ENCODE data around the gene KCNQ5. TPM values are rescaled to one million over a fixed set of nuclear protein-coding genes. Genes with fewer than 3 reads are reported as not detected.

The KCNQ5 gene
- total RNA-seq, 1 experiment from 2014 or later = not detected

- DNase-seq (ENCODE audit: low read depth, low spot score) = no peak
These were observed 243.6 kb downstream of the KCNQ5 start for GRCh38 chr6:72865467-72865866.

More at GRCh38 chr6:72865467-72865866, 243.6 kb downstream of the KCNQ5 start:
- ATAC-seq = no peak
- no peak overlapping the region for H2AFZ ChIP-seq (ENCODE audit: low read depth, low read length, poor library complexity, severe bottlenecking)
- no peak overlapping the region for H3K4me2 ChIP-seq (ENCODE audit: low read length)
- ChIA-PET POLR2A (no interaction called here), RAD21 (ENCODE audit: low non-redundant PET in 1 of 2, low total read pairs in 2 of 2, uncharacterized antibody in 2 of 2, unreplicated experiment in 2 of 2) (no interaction called here), CTCF (no interaction called here)
- no TSS peak for BruUV-seq (replicated peaks)
- no peaks in the 10 kb centered on the region for H4K20me1 ChIP-seq (ENCODE audit: insufficient read depth)
- intact Hi-C loops (cut with micrococcal nuclease) = no loop called here
- H3K36me3 ChIP-seq (ENCODE audit: control insufficient read depth in 1 of 2, insufficient read depth in 2 of 2, low read length in 2 of 2) = no peaks in the 10 kb centered on the region
- H3K9me3 ChIP-seq (ENCODE audit: control insufficient read depth in 1 of 2, insufficient read depth in 1 of 2, low read depth in 1 of 2, low read length in 2 of 2) = no peaks in the 10 kb centered on the region
- no peak overlapping the region for H3K9ac ChIP-seq (ENCODE audit: low read length)
- H3K9me2 ChIP-seq (ENCODE audit: insufficient read depth) = no peaks in the 10 kb centered on the region
- H3K79me2 ChIP-seq (ENCODE audit: insufficient read depth, low read length) = no peaks in the 10 kb centered on the region
- H3K27me3 ChIP-seq (ENCODE audit: insufficient read depth, low read length) = peaks cover 29% of the 10 kb centered on the region
- no peaks in the 10 kb centered on the region for H3K4me1 ChIP-seq (ENCODE audit: control insufficient read depth in 1 of 2, insufficient read depth in 2 of 2, low read length in 2 of 2)
- no peak overlapping the region for H3K4me3 ChIP-seq (replicated peaks in 1 of 2; ENCODE audit: low read depth in 1 of 2, low read length in 2 of 2)
- H3K27ac ChIP-seq (ENCODE audit: low read depth, low read length) = no peak overlapping the region
- no peak for TF ChIP-seq EZH2 (IDR thresholded peaks at IDR 0.05)
- TF ChIP-seq RAD21 (IDR thresholded peaks at IDR 0.05; ENCODE audit: low read depth) = no peak
- TF ChIP-seq CTCF (IDR thresholded peaks at IDR 0.05 in 2 of 3, conservative IDR thresholded peaks at IDR 0.05 in 1 of 3; ENCODE audit: borderline replicate concordance in 1 of 3, insufficient read depth in 1 of 3, low read depth in 2 of 3, low read length in 2 of 3) = no peak
- TF ChIP-seq SP1 (IDR thresholded peaks at IDR 0.05; ENCODE audit: low read depth) = no peak
- no peak for TF ChIP-seq ZNF274 (IDR thresholded peaks at IDR 0.05; ENCODE audit: low read depth, low read length)
- TF ChIP-seq ZFX (IDR thresholded peaks at IDR 0.05) = no peak
- no peak for TF ChIP-seq POLR2AphosphoS5 (IDR thresholded peaks at IDR 0.05; ENCODE audit: low read depth, low read length)
- TF ChIP-seq, protein P1, sequence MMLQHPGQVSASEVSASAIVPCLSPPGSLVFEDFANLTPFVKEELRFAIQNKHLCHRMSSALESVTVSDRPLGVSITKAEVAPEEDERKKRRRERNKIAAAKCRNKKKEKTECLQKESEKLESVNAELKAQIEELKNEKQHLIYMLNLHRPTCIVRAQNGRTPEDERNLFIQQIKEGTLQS (IDR thresholded peaks at IDR 0.05) = no peak
- TF ChIP-seq CBX3 (IDR thresholded peaks at IDR 0.05; ENCODE audit: low read depth) = no peak
- no peak for TF ChIP-seq CEBPB (IDR thresholded peaks at IDR 0.05; ENCODE audit: low read depth)
- TF ChIP-seq EZH2phosphoT487 (IDR thresholded peaks at IDR 0.05; ENCODE audit: borderline replicate concordance) = no peak
- no peak for TF ChIP-seq ZBTB33 (IDR thresholded peaks at IDR 0.05; ENCODE audit: extremely low read depth, insufficient replicate concordance, low read length)
- TF ChIP-seq JUND (IDR thresholded peaks at IDR 0.05) = no peak
- TF ChIP-seq ELF1 (IDR thresholded peaks at IDR 0.05; ENCODE audit: borderline replicate concordance, low read depth) = no peak
- no peak for TF ChIP-seq SIN3A (IDR thresholded peaks at IDR 0.05; ENCODE audit: low read depth)
- TF ChIP-seq TCF7L2 (IDR thresholded peaks at IDR 0.05; ENCODE audit: borderline replicate concordance, extremely low read depth, insufficient read depth, insufficient read length) = no peak
- TF ChIP-seq EGR1 (IDR thresholded peaks at IDR 0.05; ENCODE audit: low read depth) = no peak
- no peak for TF ChIP-seq REST (IDR thresholded peaks at IDR 0.05; ENCODE audit: low read depth)
- TF ChIP-seq SRF (IDR thresholded peaks at IDR 0.05; ENCODE audit: low read depth) = no peak
- TF ChIP-seq MAX (IDR thresholded peaks at IDR 0.05) = no peak

All from HCT116 (cell line).